ENCODE results near the gene BBS10. TPM values are rescaled to one million over a fixed set of nuclear protein-coding genes. Genes with fewer than 3 reads are reported as not detected.

BBS10 gene
- total and polyA plus RNA-seq, 7 donors: 3.6 to 9.1 (median 5.5) TPM

DNA sequence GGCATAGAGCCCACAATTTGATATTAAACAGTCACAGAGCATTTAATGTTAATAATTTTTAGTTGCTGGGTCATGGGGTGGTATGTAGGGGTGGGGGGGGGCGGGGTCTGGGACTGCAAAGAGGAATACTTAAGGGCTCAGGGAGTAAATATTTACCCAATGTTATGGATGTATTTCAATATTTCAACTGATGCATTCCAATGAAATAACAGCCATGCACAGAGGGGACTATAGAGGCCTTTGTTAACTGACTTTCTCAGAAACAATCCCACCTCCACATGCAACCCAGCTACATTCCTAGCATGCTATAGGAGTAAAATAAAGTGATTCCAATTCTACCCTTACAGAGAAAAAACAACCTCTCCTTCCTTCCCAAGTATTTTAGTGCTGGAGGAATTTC lies 7.9 kb upstream of the BBS10 start:
- H3K36me3 ChIP-seq (ENCODE audit: insufficient read depth in 1 of 2, low read depth in 1 of 2): peaks cover 0 to 60% of the 10 kb centered on the region in 2 donors
- no peaks in the 10 kb centered on the region for H3K9me3 ChIP-seq
- no peak for DNase-seq
- H3K4me3 ChIP-seq: no peak overlapping the region
- 85 to 100% (median 98%) methylated on average over 1 of the region's 1 CpG for WGBS, 3 donors
- H3K27me3 ChIP-seq (ENCODE audit: insufficient read depth in 3 of 3, low read length in 2 of 3): no peaks in the 10 kb centered on the region
- TF ChIP-seq, protein P1, sequence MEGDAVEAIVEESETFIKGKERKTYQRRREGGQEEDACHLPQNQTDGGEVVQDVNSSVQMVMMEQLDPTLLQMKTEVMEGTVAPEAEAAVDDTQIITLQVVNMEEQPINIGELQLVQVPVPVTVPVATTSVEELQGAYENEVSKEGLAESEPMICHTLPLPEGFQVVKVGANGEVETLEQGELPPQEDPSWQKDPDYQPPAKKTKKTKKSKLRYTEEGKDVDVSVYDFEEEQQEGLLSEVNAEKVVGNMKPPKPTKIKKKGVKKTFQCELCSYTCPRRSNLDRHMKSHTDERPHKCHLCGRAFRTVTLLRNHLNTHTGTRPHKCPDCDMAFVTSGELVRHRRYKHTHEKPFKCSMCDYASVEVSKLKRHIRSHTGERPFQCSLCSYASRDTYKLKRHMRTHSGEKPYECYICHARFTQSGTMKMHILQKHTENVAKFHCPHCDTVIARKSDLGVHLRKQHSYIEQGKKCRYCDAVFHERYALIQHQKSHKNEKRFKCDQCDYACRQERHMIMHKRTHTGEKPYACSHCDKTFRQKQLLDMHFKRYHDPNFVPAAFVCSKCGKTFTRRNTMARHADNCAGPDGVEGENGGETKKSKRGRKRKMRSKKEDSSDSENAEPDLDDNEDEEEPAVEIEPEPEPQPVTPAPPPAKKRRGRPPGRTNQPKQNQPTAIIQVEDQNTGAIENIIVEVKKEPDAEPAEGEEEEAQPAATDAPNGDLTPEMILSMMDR (IDR thresholded peaks at IDR 0.05): no peak
- ATAC-seq: no peak
- H3K4me1 ChIP-seq: no peaks in the 10 kb centered on the region
- intact Hi-C loops (cut with DNase I): loop anchor here in 1 of 2 donors (10.0 kb wide), 1 partner anchor 851 kb away; no protein-coding TSS in a partner anchor
- no peak overlapping the region for H3K27ac ChIP-seq

GRCh38 chr12:76346798-76347420 lies 1.3 kb downstream of the BBS10 start:
- H3K4me1 ChIP-seq: peaks cover 21% of the 10 kb centered on the region
- 58 to 61% (median 58%) methylated on average over 4 of the region's 4 CpGs for WGBS, 3 donors
- H3K36me3 ChIP-seq (ENCODE audit: insufficient read depth in 1 of 2, low read depth in 1 of 2): peaks cover 0 to 6% of the 10 kb centered on the region in 2 donors
- no peaks in the 10 kb centered on the region for H3K27me3 ChIP-seq (ENCODE audit: insufficient read depth in 3 of 3, low read length in 2 of 3)
- no peaks in the 10 kb centered on the region for H3K9me3 ChIP-seq
- TF ChIP-seq, protein P1 (IDR thresholded peaks at IDR 0.05): no peak
- ATAC-seq: peak; percentile 53 to 72 (median 58)
- no peak for DNase-seq
- peak overlapping the region; percentile 86 for H3K27ac ChIP-seq
- intact Hi-C loops (cut with DNase I): loop anchor here (2.0 to 5.0 kb wide), 4 partner anchors 80 to 265 kb away; partner anchors contain the start of gene NAP1L1 (in 2 of the 2)
- H3K4me3 ChIP-seq: peak overlapping the region; percentile 90

DNA sequence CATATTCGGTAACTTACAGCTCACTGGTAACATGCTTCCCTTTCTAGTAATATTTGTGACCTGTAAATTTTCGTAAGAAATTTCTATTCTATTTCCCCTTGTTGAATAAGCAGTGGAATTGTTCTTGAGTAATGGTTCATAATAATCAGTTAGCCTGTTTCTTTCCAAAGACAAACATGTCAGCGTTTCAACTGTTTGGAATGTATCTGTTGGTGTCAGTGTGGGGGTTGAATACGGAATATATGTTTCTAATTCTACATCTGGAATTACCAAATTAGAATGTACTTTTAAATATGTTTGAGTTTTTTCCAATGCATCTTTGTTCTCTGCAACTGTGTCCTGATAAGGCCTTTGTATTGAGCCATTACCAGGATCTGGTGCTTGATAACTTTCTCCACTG lies 2.0 kb downstream of the BBS10 start:
- TF ChIP-seq, protein P1 (IDR thresholded peaks at IDR 0.05): no peak
- no peak for DNase-seq
- 91 to 92% (median 91%) methylated on average over 4 of the region's 4 CpGs for WGBS, 3 donors
- intact Hi-C loops (cut with DNase I): loop anchor here (2.0 to 5.0 kb wide), 4 partner anchors 79 to 264 kb away; partner anchors contain the start of gene NAP1L1 (in 2 of the 2)
- no peaks in the 10 kb centered on the region for H3K27me3 ChIP-seq (ENCODE audit: insufficient read depth in 3 of 3, low read length in 2 of 3)
- no peak overlapping the region for H3K27ac ChIP-seq
- ATAC-seq: no peak
- H3K36me3 ChIP-seq (ENCODE audit: insufficient read depth in 1 of 2, low read depth in 1 of 2): peaks cover 0 to 6% of the 10 kb centered on the region in 2 donors
- no peak overlapping the region for H3K4me3 ChIP-seq
- H3K4me1 ChIP-seq: peaks cover 21% of the 10 kb centered on the region
- H3K9me3 ChIP-seq: no peaks in the 10 kb centered on the region

- TF ChIP-seq, protein P1 (IDR thresholded peaks at IDR 0.05): no peak
- H3K27ac ChIP-seq: no peak overlapping the region
- H3K36me3 ChIP-seq (ENCODE audit: insufficient read depth in 1 of 2, low read depth in 1 of 2): peaks cover 0 to 6% of the 10 kb centered on the region in 2 donors
- no peaks in the 10 kb centered on the region for H3K27me3 ChIP-seq (ENCODE audit: insufficient read depth in 3 of 3, low read length in 2 of 3)
- ATAC-seq (no peak), DNase-seq (no peak)
- H3K9me3 ChIP-seq: no peaks in the 10 kb centered on the region
- 86 to 92% (median 87%) methylated on average over 1 of the region's 1 CpG for WGBS, 3 donors
- peaks cover 21% of the 10 kb centered on the region for H3K4me1 ChIP-seq
- no peak overlapping the region for H3K4me3 ChIP-seq
- intact Hi-C loops (cut with DNase I): loop anchor here (5.0 kb wide), 3 partner anchors 78 to 263 kb away; partner anchors contain the start of gene NAP1L1 (in 2 of the 2)
Measured at GRCh38 chr12:76345569-76345968, 2.6 kb downstream of the BBS10 start.

All from psoas muscle (tissue), 8 donors.